ENCODE measurements around the gene ACSL1. TPM values are rescaled to one million over a fixed set of nuclear protein-coding genes. Genes with fewer than 3 reads are reported as not detected.

Gene ACSL1
- total and polyA plus RNA-seq, 2 donors, result 8.7 to 109 TPM

- Histone ChIP-seq H3K27me3 (ENCODE audit: control insufficient read depth in 2 of 2, insufficient read depth in 1 of 2, low read length in 1 of 2) (no peaks in the 10 kb centered on the region), H3K4me3 (ENCODE audit: low read length in 2 of 2) (no peak overlapping the region), H3K4me1 (ENCODE audit: control insufficient read depth in 2 of 2, insufficient read depth in 2 of 2, low read length in 2 of 2) (peaks cover 9 to 19% of the 10 kb centered on the region in 2 donors), H3K36me3 (ENCODE audit: control insufficient read depth in 2 of 2, insufficient read depth in 2 of 2, low read length in 1 of 2) (peaks cover 10 to 26% of the 10 kb centered on the region in 2 donors), H3K27ac (ENCODE audit: low read depth in 1 of 2, low read length in 1 of 2) (peak overlapping the region in 1 of 2 donors; percentile 71), H3K9me3 (ENCODE audit: control insufficient read depth in 2 of 2, insufficient read depth in 1 of 2, low read length in 1 of 2) (no peaks in the 10 kb centered on the region)
- 86% methylated on average over 14 of the region's 14 CpGs for WGBS
- peak in 1 of 9 donors; percentile 35 for DNase-seq (ENCODE audit: low read depth in 6 of 9, low spot score in 9 of 9)
Observed at GRCh38 chr4:184763150-184763780, 62.5 kb downstream of the ACSL1 start.

- Histone ChIP-seq H3K4me3 (ENCODE audit: low read length in 2 of 2) (no peak overlapping the region), H3K4me1 (ENCODE audit: control insufficient read depth in 2 of 2, insufficient read depth in 2 of 2, low read length in 2 of 2) (peaks cover 9 to 19% of the 10 kb centered on the region in 2 donors), H3K9me3 (ENCODE audit: control insufficient read depth in 2 of 2, insufficient read depth in 1 of 2, low read length in 1 of 2) (no peaks in the 10 kb centered on the region), H3K36me3 (ENCODE audit: control insufficient read depth in 2 of 2, insufficient read depth in 2 of 2, low read length in 1 of 2) (peaks cover 8 to 26% of the 10 kb centered on the region in 2 donors), H3K27me3 (ENCODE audit: control insufficient read depth in 2 of 2, insufficient read depth in 1 of 2, low read length in 1 of 2) (no peaks in the 10 kb centered on the region), H3K27ac (ENCODE audit: low read depth in 1 of 2, low read length in 1 of 2) (peak overlapping the region; percentile 71 to 86)
- DNase-seq (ENCODE audit: low read depth in 6 of 9, low spot score in 9 of 9), result peak; percentile 43 to 92 (median 73)
- WGBS, result 43% methylated on average over 5 of the region's 5 CpGs
Observed at GRCh38 chr4:184762100-184762499, 63.7 kb downstream of the ACSL1 start.

- Histone ChIP-seq H3K4me3 (ENCODE audit: low read length in 2 of 2) (no peak overlapping the region), H3K27ac (ENCODE audit: low read depth in 1 of 2, low read length in 1 of 2) (no peak overlapping the region), H3K36me3 (ENCODE audit: control insufficient read depth in 2 of 2, insufficient read depth in 2 of 2, low read length in 1 of 2) (peaks cover 5 to 14% of the 10 kb centered on the region in 2 donors), H3K27me3 (ENCODE audit: control insufficient read depth in 2 of 2, insufficient read depth in 1 of 2, low read length in 1 of 2) (no peaks in the 10 kb centered on the region), H3K4me1 (ENCODE audit: control insufficient read depth in 2 of 2, insufficient read depth in 2 of 2, low read length in 2 of 2) (peaks cover 9 to 19% of the 10 kb centered on the region in 2 donors), H3K9me3 (ENCODE audit: control insufficient read depth in 2 of 2, insufficient read depth in 1 of 2, low read length in 1 of 2) (no peaks in the 10 kb centered on the region)
- DNase-seq (ENCODE audit: low read depth in 6 of 9, low spot score in 9 of 9), result no peak
- WGBS, result 97% methylated on average over 5 of the region's 5 CpGs
Observed at GRCh38 chr4:184760681-184761080, 65.1 kb downstream of the ACSL1 start.

- no peaks in the 10 kb centered on the region for H3K27me3 ChIP-seq (ENCODE audit: control insufficient read depth in 2 of 2, insufficient read depth in 1 of 2, low read length in 1 of 2)
- H3K27ac ChIP-seq (ENCODE audit: low read depth in 1 of 2, low read length in 1 of 2), result no peak overlapping the region
- 72% methylated on average over 2 of the region's 2 CpGs for WGBS
- H3K9me3 ChIP-seq (ENCODE audit: control insufficient read depth in 2 of 2, insufficient read depth in 1 of 2, low read length in 1 of 2), result no peaks in the 10 kb centered on the region
- DNase-seq (ENCODE audit: low read depth in 6 of 9, low spot score in 9 of 9), result no peak
- peaks cover 4 to 5% of the 10 kb centered on the region in 2 donors for H3K36me3 ChIP-seq (ENCODE audit: control insufficient read depth in 2 of 2, insufficient read depth in 2 of 2, low read length in 1 of 2)
- H3K4me3 ChIP-seq (ENCODE audit: low read length in 2 of 2), result no peak overlapping the region
- H3K4me1 ChIP-seq (ENCODE audit: control insufficient read depth in 2 of 2, insufficient read depth in 2 of 2, low read length in 2 of 2), result peaks cover 7 to 12% of the 10 kb centered on the region in 2 donors
Observed at GRCh38 chr4:184757810-184758209, 68.0 kb downstream of the ACSL1 start.

GRCh38 chr4:184756399-184756798 lies 69.4 kb downstream of the ACSL1 start:
- 94% methylated on average over 6 of the region's 6 CpGs for WGBS
- no peak for DNase-seq (ENCODE audit: low read depth in 6 of 9, low spot score in 9 of 9)
- H3K36me3 ChIP-seq (ENCODE audit: control insufficient read depth in 2 of 2, insufficient read depth in 2 of 2, low read length in 1 of 2), result peaks cover 4 to 5% of the 10 kb centered on the region in 2 donors
- no peaks in the 10 kb centered on the region for H3K4me1 ChIP-seq (ENCODE audit: control insufficient read depth in 2 of 2, insufficient read depth in 2 of 2, low read length in 2 of 2)
- H3K27ac ChIP-seq (ENCODE audit: low read depth in 1 of 2, low read length in 1 of 2), result no peak overlapping the region
- H3K4me3 ChIP-seq (ENCODE audit: low read length in 2 of 2), result no peak overlapping the region
- H3K27me3 ChIP-seq (ENCODE audit: control insufficient read depth in 2 of 2, insufficient read depth in 1 of 2, low read length in 1 of 2), result no peaks in the 10 kb centered on the region
- H3K9me3 ChIP-seq (ENCODE audit: control insufficient read depth in 2 of 2, insufficient read depth in 1 of 2, low read length in 1 of 2), result no peaks in the 10 kb centered on the region

GRCh38 chr4:184755278-184755677 lies 70.5 kb downstream of the ACSL1 start:
- DNase-seq (ENCODE audit: low read depth in 6 of 9, low spot score in 9 of 9), result no peak
- 95% methylated on average over 6 of the region's 6 CpGs for WGBS
- no peaks in the 10 kb centered on the region for H3K27me3 ChIP-seq (ENCODE audit: control insufficient read depth in 2 of 2, insufficient read depth in 1 of 2, low read length in 1 of 2)
- H3K27ac ChIP-seq (ENCODE audit: low read depth in 1 of 2, low read length in 1 of 2), result no peak overlapping the region
- no peaks in the 10 kb centered on the region for H3K4me1 ChIP-seq (ENCODE audit: control insufficient read depth in 2 of 2, insufficient read depth in 2 of 2, low read length in 2 of 2)
- H3K9me3 ChIP-seq (ENCODE audit: control insufficient read depth in 2 of 2, insufficient read depth in 1 of 2, low read length in 1 of 2), result no peaks in the 10 kb centered on the region
- H3K4me3 ChIP-seq (ENCODE audit: low read length in 2 of 2), result no peak overlapping the region
- peaks cover 2 to 4% of the 10 kb centered on the region in 2 donors for H3K36me3 ChIP-seq (ENCODE audit: control insufficient read depth in 2 of 2, insufficient read depth in 2 of 2, low read length in 1 of 2)

GRCh38 chr4:184752496-184753275 lies 73.1 kb downstream of the ACSL1 start:
- no peaks in the 10 kb centered on the region for H3K9me3 ChIP-seq (ENCODE audit: control insufficient read depth in 2 of 2, insufficient read depth in 1 of 2, low read length in 1 of 2)
- no peak overlapping the region for H3K4me3 ChIP-seq (ENCODE audit: low read length in 2 of 2)
- no peak for DNase-seq (ENCODE audit: low read depth in 6 of 9, low spot score in 9 of 9)
- H3K36me3 ChIP-seq (ENCODE audit: control insufficient read depth in 2 of 2, insufficient read depth in 2 of 2, low read length in 1 of 2), result peaks cover 0 to 4% of the 10 kb centered on the region in 2 donors
- H3K4me1 ChIP-seq (ENCODE audit: control insufficient read depth in 2 of 2, insufficient read depth in 2 of 2, low read length in 2 of 2), result peaks cover 0 to 6% of the 10 kb centered on the region in 2 donors
- H3K27me3 ChIP-seq (ENCODE audit: control insufficient read depth in 2 of 2, insufficient read depth in 1 of 2, low read length in 1 of 2), result no peaks in the 10 kb centered on the region
- no peak overlapping the region for H3K27ac ChIP-seq (ENCODE audit: low read depth in 1 of 2, low read length in 1 of 2)
- WGBS, result 81% methylated on average over 9 of the region's 9 CpGs

GRCh38 chr4:184751585-184751956 lies 74.2 kb downstream of the ACSL1 start:
- H3K36me3 ChIP-seq (ENCODE audit: control insufficient read depth in 2 of 2, insufficient read depth in 2 of 2, low read length in 1 of 2), result no peaks in the 10 kb centered on the region
- H3K4me1 ChIP-seq (ENCODE audit: control insufficient read depth in 2 of 2, insufficient read depth in 2 of 2, low read length in 2 of 2), result peaks cover 8 to 17% of the 10 kb centered on the region in 2 donors
- no peaks in the 10 kb centered on the region for H3K9me3 ChIP-seq (ENCODE audit: control insufficient read depth in 2 of 2, insufficient read depth in 1 of 2, low read length in 1 of 2)
- no peak overlapping the region for H3K27ac ChIP-seq (ENCODE audit: low read depth in 1 of 2, low read length in 1 of 2)
- DNase-seq (ENCODE audit: low read depth in 6 of 9, low spot score in 9 of 9), result no peak
- 32% methylated on average over 6 of the region's 6 CpGs for WGBS
- no peak overlapping the region for H3K4me3 ChIP-seq (ENCODE audit: low read length in 2 of 2)
- no peaks in the 10 kb centered on the region for H3K27me3 ChIP-seq (ENCODE audit: control insufficient read depth in 2 of 2, insufficient read depth in 1 of 2, low read length in 1 of 2)

- Histone ChIP-seq H3K27ac (ENCODE audit: low read depth in 1 of 2, low read length in 1 of 2) (no peak overlapping the region), H3K4me3 (ENCODE audit: low read length in 2 of 2) (no peak overlapping the region), H3K36me3 (ENCODE audit: control insufficient read depth in 2 of 2, insufficient read depth in 2 of 2, low read length in 1 of 2) (no peaks in the 10 kb centered on the region), H3K27me3 (ENCODE audit: control insufficient read depth in 2 of 2, insufficient read depth in 1 of 2, low read length in 1 of 2) (no peaks in the 10 kb centered on the region), H3K4me1 (ENCODE audit: control insufficient read depth in 2 of 2, insufficient read depth in 2 of 2, low read length in 2 of 2) (peaks cover 13 to 22% of the 10 kb centered on the region in 2 donors), H3K9me3 (ENCODE audit: control insufficient read depth in 2 of 2, insufficient read depth in 1 of 2, low read length in 1 of 2) (no peaks in the 10 kb centered on the region)
- no peak for DNase-seq (ENCODE audit: low read depth in 6 of 9, low spot score in 9 of 9)
- WGBS, result 97% methylated on average over 8 of the region's 8 CpGs
Observed at GRCh38 chr4:184750926-184751584, 74.7 kb downstream of the ACSL1 start.
